GM21825 (cell line): Measurements from ENCODE around the gene TCTA.

Source experiments
- ATAC-seq: cut with Tn5 transposase; IDR thresholded peaks from one replicate; pipeline ENCODE4 v1.9.1; 2021; ENCODE audit warnings: mild to moderate bottlenecking, moderate library complexity; ENCODE audit not compliant: unreplicated experiment

The TCTA gene

GRCh38 chr3:49410066-49410845 is 2.0 kb upstream of the TCTA start:
- no peak for ATAC-seq

- no peak for ATAC-seq
Observed at GRCh38 chr3:49410846-49411534, 1.2 kb upstream of the TCTA start.

- ATAC-seq = peak; percentile 34
Observed at GRCh38 chr3:49411535-49411967, 672 bp upstream of the TCTA start.

- ATAC-seq = no peak
Observed at GRCh38 chr3:49412632-49413337, 562 bp downstream of the TCTA start.

- no peak for ATAC-seq
Observed at GRCh38 chr3:49413338-49413734, 1.1 kb downstream of the TCTA start.

- ATAC-seq = no peak
Observed at GRCh38 chr3:49414753-49415152, 2.5 kb downstream of the TCTA start.

- ATAC-seq = no peak
Observed at GRCh38 chr3:49415931-49416601, 3.8 kb downstream of the TCTA start.

- no peak for ATAC-seq
Observed at GRCh38 chr3:49416867-49417266, 4.6 kb downstream of the TCTA start.

GRCh38 chr3:49417516-49418120 is 5.4 kb downstream of the TCTA start:
- no peak for ATAC-seq

GRCh38 chr3:49421890-49422378 is 9.7 kb downstream of the TCTA start:
- no peak for ATAC-seq

GRCh38 chr3:49422379-49423248 is 10.4 kb downstream of the TCTA start, which contains the start of gene AMT:
Gene AMT, minus strand, starts transcription at chr3:49422473. Its CDS starts 23 bp downstream, at chr3:49422450.
- ATAC-seq = no peak

- ATAC-seq = no peak
Observed at GRCh38 chr3:49424816-49425215, 12.6 kb downstream of the TCTA start.

- ATAC-seq = no peak
Observed at GRCh38 chr3:49427586-49427985, 15.4 kb downstream of the TCTA start.

GRCh38 chr3:49428752-49429080 is 16.5 kb downstream of the TCTA start:
- peak; percentile 8 for ATAC-seq

GRCh38 chr3:49434731-49435130 is 22.5 kb downstream of the TCTA start:
- no peak for ATAC-seq

GRCh38 chr3:49445391-49445790 is 33.2 kb downstream of the TCTA start:
- no peak for ATAC-seq

GRCh38 chr3:49453621-49454020 is 41.4 kb downstream of the TCTA start:
- ATAC-seq = no peak

- no peak for ATAC-seq
Observed at GRCh38 chr3:49454458-49454857, 42.2 kb downstream of the TCTA start.

- ATAC-seq = no peak
Observed at GRCh38 chr3:49454898-49455681, 42.9 kb downstream of the TCTA start.
